H1 (cell line): ENCODE measurements around the gene RNF157.

Experiments used
- ATF2 ChIP-seq: IDR thresholded peaks from 2 replicates; pipeline ENCODE4 v1.6.1; 2012; ENCODE audit warnings: low read length, inconsistent platforms
- CEBPB ChIP-seq: IDR thresholded peaks from 2 replicates; pipeline ENCODE4 v1.6.1; 2012; ENCODE audit warnings: low read depth, low read length
- CHD2 ChIP-seq: IDR thresholded peaks from 2 replicates; pipeline ENCODE4 v1.6.1; 2012; ENCODE audit warnings: low read length, improper control_type of control experiment
- CREB1 ChIP-seq: IDR thresholded peaks from 2 replicates; pipeline ENCODE4 v1.6.1; 2012; ENCODE audit warnings: inconsistent platforms
- CTCF ChIP-seq, 3 experiments: IDR thresholded peaks; 1 replicate in 2 of 3; 2 replicates in 1 of 3; pipeline versions ENCODE4 v1.5.1 to v1.6.1; 2011; ENCODE audit warnings: low read length in 3 of 3, mild to moderate bottlenecking in 3 of 3, inconsistent platforms in 2 of 3, low read depth in 1 of 3, moderate library complexity in 1 of 3; ENCODE audit not compliant: insufficient read depth in 1 of 3; ENCODE audit errors: control extremely low read depth in 1 of 3
- EP300 ChIP-seq, 2 experiments: IDR thresholded peaks; 1 replicate in 1 of 2; 2 replicates in 1 of 2; pipeline ENCODE4 v1.6.1; 2011 to 2012; ENCODE audit warnings: low read depth in 2 of 2, low read length in 2 of 2, mild to moderate bottlenecking in 2 of 2, borderline replicate concordance in 1 of 2, inconsistent platforms in 1 of 2, moderate library complexity in 1 of 2
- EZH2 ChIP-seq: fragments of 200-600 bp; sonication (generic); IDR thresholded peaks from 2 replicates; pipeline ENCODE4 v1.7.1; 2012; ENCODE audit warnings: low read depth, mild to moderate bottlenecking, moderate library complexity, low read length, inconsistent platforms; ENCODE audit not compliant: severe bottlenecking
- GABPA ChIP-seq: IDR thresholded peaks from 2 replicates; pipeline ENCODE4 v1.6.1; 2011; ENCODE audit warnings: mild to moderate bottlenecking, low read length, moderate library complexity, borderline replicate concordance; ENCODE audit not compliant: insufficient read depth
- KDM5A ChIP-seq: fragments of 200-600 bp; IDR thresholded peaks from 2 replicates; pipeline ENCODE4 v1.7.1; 2012; ENCODE audit warnings: mild to moderate bottlenecking, low read length, inconsistent platforms, mixed read lengths
- MAFK ChIP-seq: IDR thresholded peaks from 2 replicates; pipeline ENCODE4 v1.6.1; 2012; ENCODE audit warnings: low read depth, mild to moderate bottlenecking, improper control_type of control experiment, low read length
- POLR2A ChIP-seq, 2 experiments: IDR thresholded peaks; 1 replicate in 1 of 2; 2 replicates in 1 of 2; pipeline ENCODE4 v1.6.1; 2011; ENCODE audit warnings: low read depth in 2 of 2, low read length in 2 of 2, mild to moderate bottlenecking in 2 of 2; ENCODE audit errors: control extremely low read depth in 1 of 2
- POLR2AphosphoS5 ChIP-seq: IDR thresholded peaks from 2 replicates; pipeline ENCODE4 v1.6.1; 2011; ENCODE audit warnings: low read depth, low read length
- SP1 ChIP-seq: IDR thresholded peaks from 2 replicates; pipeline ENCODE4 v1.6.1; 2011; ENCODE audit warnings: low read depth, low read length
- YY1 ChIP-seq: IDR thresholded peaks from 2 replicates; pipeline ENCODE4 v1.6.1; 2011; ENCODE audit warnings: low read depth, mild to moderate bottlenecking, low read length

- no peak for TF ChIP-seq CTCF (IDR thresholded peaks at IDR 0.05; ENCODE audit: control extremely low read depth in 1 of 3, insufficient read depth in 1 of 3, low read depth in 1 of 3, low read length in 3 of 3)
- TF ChIP-seq CEBPB, result no peak
- no peak for TF ChIP-seq CREB1
- no peak for TF ChIP-seq POLR2AphosphoS5
- TF ChIP-seq MAFK, result no peak
- no peak for TF ChIP-seq EZH2
- TF ChIP-seq POLR2A (IDR thresholded peaks at IDR 0.05; ENCODE audit: control extremely low read depth in 1 of 2, low read depth in 2 of 2, low read length in 2 of 2), result no peak
- TF ChIP-seq ATF2, result no peak
- TF ChIP-seq CHD2, result no peak
- TF ChIP-seq YY1, result no peak
- no peak for TF ChIP-seq KDM5A
- TF ChIP-seq GABPA, result no peak
- TF ChIP-seq SP1, result no peak
- TF ChIP-seq EP300 (IDR thresholded peaks at IDR 0.05; ENCODE audit: borderline replicate concordance in 1 of 2, low read depth in 2 of 2, low read length in 2 of 2), result no peak
These were observed 120.6 kb downstream of the RNF157 start for GRCh38 chr17:76119409-76120371.
